ENCODE results near the gene POC1B. TPM values are rescaled to one million over a fixed set of nuclear protein-coding genes. Genes with fewer than 3 reads are reported as not detected.
"Not testable (repeated sequence)": the region's sequence is repeated elsewhere in the genome, so short reads cannot be mapped to it uniquely, and the experiment has no call there.

The POC1B gene
- total RNA-seq, 1 experiment from 2014 or later: 39.4 TPM

DNA sequence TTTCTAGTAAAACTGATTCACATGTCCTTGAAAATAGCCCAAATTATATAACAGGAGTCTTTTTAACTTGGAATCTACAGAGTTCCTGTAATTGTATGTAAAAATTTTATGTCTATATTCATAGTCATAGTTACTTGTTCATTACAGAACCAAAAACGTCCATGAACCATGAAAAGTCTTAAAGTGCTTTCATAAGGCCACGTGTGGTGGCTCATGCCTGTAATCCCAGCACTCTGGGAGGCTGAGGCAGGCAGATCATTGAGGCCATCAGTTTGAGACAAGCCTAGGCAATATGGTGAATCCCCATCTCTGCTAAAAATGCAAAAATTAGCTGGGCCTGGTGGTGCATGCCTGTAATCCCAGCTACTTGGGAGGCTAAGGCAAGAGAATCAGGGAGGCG, 49.6 kb downstream of the POC1B start:
- peaks cover 13% of the 10 kb centered on the region for H3K4me1 ChIP-seq (replicated peaks)
- H3K27ac ChIP-seq: no peak overlapping the region
- H3K27me3 ChIP-seq (replicated peaks): no peaks in the 10 kb centered on the region
- H3K36me3 ChIP-seq: no peaks in the 10 kb centered on the region
- no peak for DNase-seq (ENCODE audit: low read depth in 1 of 2, low spot score in 2 of 2)
- H3K4me3 ChIP-seq: no peak overlapping the region
- H3K9me3 ChIP-seq (replicated peaks): no peaks in the 10 kb centered on the region

GRCh38 chr12:89475203-89475990, 50.5 kb downstream of the POC1B start:
- Histone ChIP-seq H3K27ac (no peak overlapping the region), H3K4me1 (replicated peaks) (peaks cover 13% of the 10 kb centered on the region), H3K9me3 (replicated peaks) (no peaks in the 10 kb centered on the region), H3K27me3 (replicated peaks) (no peaks in the 10 kb centered on the region), H3K4me3 (no peak overlapping the region), H3K36me3 (no peaks in the 10 kb centered on the region)
- no peak for DNase-seq (ENCODE audit: low read depth in 1 of 2, low spot score in 2 of 2)

DNA sequence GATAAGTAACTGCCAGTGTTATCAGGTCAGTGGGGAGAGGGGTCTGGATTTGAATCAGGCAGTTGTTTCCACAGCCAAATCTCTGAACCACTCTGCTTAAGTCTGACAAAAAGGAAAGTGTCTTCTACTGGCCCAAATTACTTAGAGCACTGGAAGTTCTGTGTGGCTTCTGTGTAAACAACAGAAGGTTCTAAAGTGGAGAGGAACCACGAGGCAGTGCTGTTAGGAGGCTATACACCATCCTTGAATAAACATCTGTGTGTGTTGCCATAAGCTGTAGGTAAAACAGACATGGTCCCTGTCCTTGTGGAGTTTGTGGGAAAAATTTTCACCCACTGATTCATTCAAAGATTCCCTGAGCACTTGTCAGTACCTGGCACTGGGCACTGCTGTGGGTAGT, 51.2 kb downstream of the POC1B start:
- H3K9me3 ChIP-seq (replicated peaks): no peaks in the 10 kb centered on the region
- H3K27ac ChIP-seq: no peak overlapping the region
- no peaks in the 10 kb centered on the region for H3K36me3 ChIP-seq
- H3K4me1 ChIP-seq (replicated peaks): peaks cover 13% of the 10 kb centered on the region
- H3K27me3 ChIP-seq (replicated peaks): no peaks in the 10 kb centered on the region
- no peak overlapping the region for H3K4me3 ChIP-seq
- DNase-seq (ENCODE audit: low read depth in 1 of 2, low spot score in 2 of 2): no peak

DNA sequence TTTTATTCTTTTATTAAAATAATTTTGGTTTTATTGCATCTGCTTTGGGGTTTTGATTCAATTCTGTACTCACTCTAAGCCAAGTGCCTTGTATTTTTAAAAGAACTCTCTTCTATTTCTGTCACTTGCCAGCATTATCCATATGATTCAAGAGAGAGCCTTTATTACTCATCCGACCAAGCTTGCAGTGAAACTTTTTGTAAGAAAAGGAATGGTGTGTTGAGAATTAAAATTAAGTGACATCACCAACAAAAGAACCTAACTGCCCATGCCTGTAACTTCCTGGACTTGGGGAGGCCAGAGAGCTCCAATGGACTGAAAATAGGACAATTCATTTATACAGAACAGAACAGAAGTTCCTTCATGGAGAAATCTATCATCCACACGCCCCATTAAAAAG, 53.3 kb downstream of the POC1B start:
- DNase-seq (ENCODE audit: low read depth in 1 of 2, low spot score in 2 of 2): no peak
- H3K27ac ChIP-seq: peak overlapping the region; percentile 27; the same call in 1 of the 2 replicates

GRCh38 chr12:89470741-89471509, 54.9 kb downstream of the POC1B start:
- H3K4me3 ChIP-seq: no peak overlapping the region
- DNase-seq (ENCODE audit: low read depth in 1 of 2, low spot score in 2 of 2): no peak
- no peaks in the 10 kb centered on the region for H3K9me3 ChIP-seq (replicated peaks)
- no peaks in the 10 kb centered on the region for H3K27me3 ChIP-seq (replicated peaks)
- H3K27ac ChIP-seq: no peak overlapping the region
- H3K36me3 ChIP-seq: no peaks in the 10 kb centered on the region
- H3K4me1 ChIP-seq (replicated peaks): peaks cover 22% of the 10 kb centered on the region

More for the DNA sequence above, 53.3 kb downstream of the POC1B start:
- Histone ChIP-seq H3K9me3 (replicated peaks) (no peaks in the 10 kb centered on the region), H3K27me3 (replicated peaks) (no peaks in the 10 kb centered on the region), H3K36me3 (no peaks in the 10 kb centered on the region), H3K4me1 (replicated peaks) (peaks cover 22% of the 10 kb centered on the region), H3K4me3 (no peak overlapping the region)

DNA sequence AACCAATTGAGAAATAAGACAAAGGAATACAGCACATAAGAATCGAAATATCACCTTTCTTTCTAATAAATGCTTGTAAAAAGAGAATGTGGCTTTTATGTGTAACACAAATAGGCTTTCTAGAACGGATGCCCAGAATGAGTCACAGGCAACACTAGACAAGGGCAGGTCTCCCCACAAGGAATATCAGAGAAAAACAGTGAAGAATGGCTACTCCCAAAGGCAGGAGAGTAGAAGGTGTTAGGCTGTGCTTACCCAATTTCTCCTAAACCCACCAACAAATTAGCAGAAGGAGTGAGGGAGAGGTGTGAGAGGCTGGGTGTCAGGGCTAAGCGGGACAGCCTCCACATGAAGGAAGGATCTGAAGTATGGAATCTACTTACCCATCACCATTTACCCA, 56.5 kb downstream of the POC1B start:
- Histone ChIP-seq H3K9me3 (replicated peaks) (no peaks in the 10 kb centered on the region), H3K36me3 (no peaks in the 10 kb centered on the region), H3K4me3 (no peak overlapping the region), H3K27me3 (replicated peaks) (no peaks in the 10 kb centered on the region), H3K27ac (no peak overlapping the region), H3K4me1 (replicated peaks) (peaks cover 22% of the 10 kb centered on the region)
- no peak for DNase-seq (ENCODE audit: low read depth in 1 of 2, low spot score in 2 of 2)

DNA sequence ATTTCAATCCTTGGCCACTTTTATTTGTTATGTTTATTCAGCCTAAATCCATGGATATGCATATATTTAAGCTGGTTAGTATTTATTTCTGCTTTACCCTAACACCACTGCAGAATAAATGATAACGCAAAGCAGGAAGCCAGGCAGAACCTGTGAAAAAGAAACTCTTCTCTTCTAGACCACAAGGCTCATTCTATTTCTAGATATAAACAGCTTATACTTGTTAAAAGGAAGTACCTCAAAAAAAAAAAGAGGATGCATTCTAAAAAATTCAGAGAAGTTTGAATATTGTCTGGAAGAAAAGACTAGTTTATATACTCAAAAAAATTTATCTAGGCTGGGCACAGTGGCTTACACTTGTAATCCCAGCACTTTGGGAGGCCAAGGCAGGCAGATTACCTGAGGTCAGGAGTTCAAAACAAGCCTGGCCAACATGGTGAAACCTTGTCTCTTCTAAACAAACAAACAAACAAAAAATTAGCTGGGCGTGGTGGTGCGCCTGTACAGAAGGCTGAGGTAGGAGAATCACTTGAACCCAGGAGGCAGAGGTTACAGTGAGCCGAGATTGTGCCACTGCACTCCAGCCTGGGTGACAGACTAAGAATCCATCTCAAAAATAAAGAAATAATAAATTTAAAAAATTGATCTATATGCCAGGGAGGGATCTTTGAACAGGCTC, 57.1 kb downstream of the POC1B start:
- Histone ChIP-seq H3K4me1 (replicated peaks) (peaks cover 22% of the 10 kb centered on the region), H3K27me3 (replicated peaks) (no peaks in the 10 kb centered on the region), H3K27ac (no peak overlapping the region), H3K9me3 (replicated peaks) (no peaks in the 10 kb centered on the region), H3K4me3 (no peak overlapping the region), H3K36me3 (no peaks in the 10 kb centered on the region)
- DNase-seq (ENCODE audit: low read depth in 1 of 2, low spot score in 2 of 2): no peak

- Histone ChIP-seq H3K4me3 (no peak overlapping the region), H3K36me3 (no peaks in the 10 kb centered on the region), H3K27ac (no peak overlapping the region), H3K4me1 (replicated peaks) (peaks cover 18% of the 10 kb centered on the region), H3K9me3 (replicated peaks) (no peaks in the 10 kb centered on the region), H3K27me3 (replicated peaks) (no peaks in the 10 kb centered on the region)
- DNase-seq (ENCODE audit: low read depth in 1 of 2, low spot score in 2 of 2): no peak
Measured at GRCh38 chr12:89468017-89468416, 57.8 kb downstream of the POC1B start.

DNA sequence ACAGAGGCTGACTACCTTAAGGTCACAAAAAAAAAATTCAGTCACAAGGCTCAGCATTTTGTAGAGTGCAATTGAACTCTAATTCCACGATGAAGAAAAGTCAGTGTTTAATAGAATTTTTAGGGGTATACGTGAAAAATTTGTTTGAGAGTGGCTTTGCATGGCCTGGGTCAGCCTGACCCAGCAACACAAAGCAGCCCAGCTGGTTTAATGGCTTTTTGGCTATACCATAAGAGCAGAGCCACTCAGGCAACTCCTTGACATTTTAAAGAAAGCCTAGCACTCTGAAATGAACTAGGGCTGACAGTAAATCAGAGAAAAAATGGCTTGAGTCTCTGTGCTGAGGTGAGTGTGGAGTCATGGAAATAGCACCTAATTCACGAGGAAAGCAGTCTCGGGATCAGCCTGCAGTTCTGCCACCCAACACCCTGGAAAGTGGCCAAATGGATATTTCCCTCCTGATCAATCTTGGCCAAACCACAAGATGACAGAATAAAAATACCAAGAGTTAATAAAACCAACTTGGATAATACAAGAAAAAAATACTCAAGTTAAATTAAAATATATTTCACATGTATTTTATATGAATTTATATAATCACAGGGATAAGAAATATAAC, 60.8 kb downstream of the POC1B start:
- no peak for DNase-seq (ENCODE audit: low read depth in 1 of 2, low spot score in 2 of 2)
- H3K36me3 ChIP-seq: no peaks in the 10 kb centered on the region
- no peak overlapping the region for H3K27ac ChIP-seq
- no peaks in the 10 kb centered on the region for H3K9me3 ChIP-seq (replicated peaks)
- H3K27me3 ChIP-seq (replicated peaks): no peaks in the 10 kb centered on the region
- no peak overlapping the region for H3K4me3 ChIP-seq
- H3K4me1 ChIP-seq (replicated peaks): peaks cover 14% of the 10 kb centered on the region

GRCh38 chr12:89461649-89462612, 63.9 kb downstream of the POC1B start:
- Histone ChIP-seq H3K4me3 (no peak overlapping the region), H3K9me3 (replicated peaks) (no peaks in the 10 kb centered on the region), H3K27me3 (replicated peaks) (no peaks in the 10 kb centered on the region), H3K36me3 (no peaks in the 10 kb centered on the region), H3K4me1 (replicated peaks) (peaks cover 6% of the 10 kb centered on the region; the same call in 1 of the 2 replicates), H3K27ac (no peak overlapping the region)
- peak in 1 of 2 experiments; percentile 55 for DNase-seq (ENCODE audit: low read depth in 1 of 2, low spot score in 2 of 2)

DNA sequence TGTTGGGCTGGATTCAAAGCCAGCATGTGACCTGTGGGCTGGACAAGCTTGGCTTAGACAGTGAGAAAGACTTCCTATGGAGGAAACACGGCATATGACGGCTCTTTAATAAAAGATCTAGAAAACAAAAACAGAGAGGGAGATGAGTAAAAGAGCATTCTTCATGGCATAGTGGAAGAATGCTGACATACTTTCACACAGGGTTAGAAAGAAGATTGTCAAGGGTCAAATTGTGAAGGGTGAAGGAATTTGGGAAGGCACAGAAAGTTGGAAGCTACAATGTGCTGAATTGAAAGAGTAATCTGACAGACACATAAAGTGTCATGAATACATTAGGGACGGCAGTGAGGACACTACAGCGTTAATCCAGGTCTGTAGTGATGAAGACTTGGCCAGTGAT, 64.7 kb downstream of the POC1B start:
- no peaks in the 10 kb centered on the region for H3K9me3 ChIP-seq (replicated peaks)
- H3K36me3 ChIP-seq: no peaks in the 10 kb centered on the region
- no peak overlapping the region for H3K4me3 ChIP-seq
- H3K27me3 ChIP-seq (replicated peaks): no peaks in the 10 kb centered on the region
- H3K4me1 ChIP-seq (replicated peaks): peaks cover 6% of the 10 kb centered on the region; the same call in 1 of the 2 replicates
- DNase-seq (ENCODE audit: low read depth in 1 of 2, low spot score in 2 of 2): no peak
- no peak overlapping the region for H3K27ac ChIP-seq

GRCh38 chr12:89459279-89459678, 66.6 kb downstream of the POC1B start:
- H3K27ac ChIP-seq; H3K36me3 ChIP-seq; DNase-seq (ENCODE audit: low read depth in 1 of 2, low spot score in 2 of 2); H3K4me1 ChIP-seq (replicated peaks); H3K27me3 ChIP-seq (replicated peaks); H3K9me3 ChIP-seq (replicated peaks); H3K4me3 ChIP-seq: not testable (repeated sequence)

GRCh38 chr12:89456565-89456964, 69.3 kb downstream of the POC1B start:
- no peak overlapping the region for H3K4me3 ChIP-seq
- H3K36me3 ChIP-seq: no peaks in the 10 kb centered on the region; the same call in 1 of the 2 replicates
- H3K27me3 ChIP-seq (replicated peaks): no peaks in the 10 kb centered on the region
- no peaks in the 10 kb centered on the region for H3K9me3 ChIP-seq (replicated peaks)
- no peak overlapping the region for H3K27ac ChIP-seq
- DNase-seq (ENCODE audit: low read depth in 1 of 2, low spot score in 2 of 2): no peak
- H3K4me1 ChIP-seq (replicated peaks): peaks cover 26% of the 10 kb centered on the region

Data from SJSA1 (cell line).